ENCODE measurements around the gene CYP24A1.
"Not testable (repeated sequence)": the region's sequence is repeated elsewhere in the genome, so short reads cannot be mapped to it uniquely, and the experiment has no call there.

CYP24A1 gene

DNA sequence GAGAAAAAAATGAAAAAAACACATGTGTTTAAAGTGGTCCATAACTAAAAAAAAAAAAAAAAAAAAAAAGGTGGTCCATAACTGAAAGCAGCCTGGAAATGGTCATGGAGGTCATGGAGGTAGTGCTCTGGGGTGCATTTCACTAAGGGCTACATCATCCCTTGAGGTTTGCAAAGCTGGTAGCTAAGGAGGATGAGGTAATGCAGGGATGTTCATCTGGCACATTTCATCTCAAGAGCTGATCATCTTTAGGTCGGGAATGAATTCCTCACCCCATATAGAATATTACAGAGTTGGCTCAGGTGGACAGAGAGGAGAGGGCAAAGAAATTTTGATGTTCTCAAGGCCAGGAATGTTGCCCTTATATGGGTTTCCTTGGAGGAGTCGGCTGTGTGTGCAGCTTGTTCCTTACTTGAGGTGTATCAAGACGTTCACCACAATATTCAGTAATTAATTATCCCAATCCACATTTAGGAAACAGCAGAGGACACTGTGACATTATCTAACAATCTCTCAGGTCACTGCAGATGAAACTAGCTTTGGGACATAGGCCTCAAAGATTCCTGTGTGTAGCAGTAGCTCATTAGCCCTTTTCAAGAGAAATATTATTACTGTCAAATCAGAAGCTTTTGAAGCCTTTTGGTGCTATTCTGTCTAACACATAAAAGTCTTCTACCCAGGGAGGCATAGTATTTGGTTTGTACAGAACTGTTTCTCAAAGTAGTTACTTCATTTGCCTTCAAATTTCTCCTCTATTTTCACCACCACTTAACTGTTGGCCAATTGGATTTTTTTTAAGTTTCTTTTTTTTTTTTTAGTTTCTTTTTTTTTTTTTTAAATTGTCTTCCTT, 46.8 kb downstream of the CYP24A1 start:
- no peak overlapping the region for H3K4me3 ChIP-seq (ENCODE audit: insufficient read depth, low read depth, low read length, poor library complexity, severe bottlenecking)
- no peak for DNase-seq
- no peak overlapping the region for H3K27ac ChIP-seq (ENCODE audit: insufficient read depth, low read length, poor library complexity, severe bottlenecking)
- H3K9me3 ChIP-seq (ENCODE audit: control insufficient read depth, low read length) = no peaks in the 10 kb centered on the region
- H3K4me1 ChIP-seq (ENCODE audit: control insufficient read depth, insufficient read depth, low read length, poor library complexity, severe bottlenecking) = no peaks in the 10 kb centered on the region
- no peaks in the 10 kb centered on the region for H3K36me3 ChIP-seq (ENCODE audit: control insufficient read depth, insufficient read depth, low read length)
- H3K27me3 ChIP-seq (replicated peaks; ENCODE audit: control insufficient read depth, insufficient read depth, low read length, poor library complexity, severe bottlenecking) = no peaks in the 10 kb centered on the region

DNA sequence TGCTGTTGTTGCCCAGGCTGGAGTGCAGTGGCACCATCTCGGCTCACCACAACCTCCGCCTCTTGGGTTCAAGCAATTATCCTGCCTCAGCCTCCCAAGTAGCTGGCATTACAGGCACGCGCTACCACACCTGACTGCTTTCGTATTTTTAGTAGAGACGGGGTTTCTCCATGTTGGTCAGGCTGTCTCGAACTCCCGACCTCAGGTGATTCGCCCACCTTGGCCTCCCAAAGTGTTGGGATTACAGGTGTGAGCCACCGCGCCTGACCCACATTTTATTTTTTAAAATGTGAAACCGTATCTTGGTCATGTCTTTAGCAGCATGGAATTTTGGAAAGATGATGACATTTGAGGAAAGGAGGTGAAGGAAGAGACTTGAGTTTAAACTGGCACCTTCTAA, 47.5 kb downstream of the CYP24A1 start:
- H3K27ac ChIP-seq (ENCODE audit: insufficient read depth, low read length, poor library complexity, severe bottlenecking); H3K9me3 ChIP-seq (ENCODE audit: control insufficient read depth, low read length); H3K36me3 ChIP-seq (ENCODE audit: control insufficient read depth, insufficient read depth, low read length); DNase-seq; H3K4me1 ChIP-seq (ENCODE audit: control insufficient read depth, insufficient read depth, low read length, poor library complexity, severe bottlenecking); H3K27me3 ChIP-seq (replicated peaks; ENCODE audit: control insufficient read depth, insufficient read depth, low read length, poor library complexity, severe bottlenecking); H3K4me3 ChIP-seq (ENCODE audit: insufficient read depth, low read depth, low read length, poor library complexity, severe bottlenecking): not testable (repeated sequence)

DNA sequence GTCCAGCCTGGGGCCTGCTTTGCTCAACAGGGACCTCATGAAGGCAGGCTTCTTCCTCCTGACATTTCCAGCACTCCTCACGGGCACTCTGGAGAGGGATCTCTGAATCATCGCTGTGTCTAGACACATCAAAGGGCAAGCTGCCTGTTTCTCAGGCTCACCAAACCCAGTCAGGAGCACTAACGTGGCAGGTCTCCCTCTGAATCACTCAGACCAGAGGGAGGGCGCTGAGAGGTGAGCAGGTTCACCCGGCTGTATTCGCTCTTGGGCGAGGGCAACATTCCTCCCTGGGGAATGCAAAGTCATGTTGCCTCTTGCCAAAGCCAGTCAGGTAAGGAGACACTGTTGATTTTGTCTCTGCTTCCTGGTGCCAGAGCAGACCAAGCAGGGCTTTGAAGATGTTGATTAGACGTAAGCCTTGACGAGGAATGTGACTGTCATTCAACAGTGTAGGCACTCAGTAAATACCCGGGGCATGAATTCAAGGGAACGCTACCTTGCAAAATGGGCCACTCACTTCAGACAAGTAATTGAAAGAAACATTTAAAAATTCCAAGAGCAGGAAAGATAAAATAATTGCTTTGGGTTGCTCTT, 50.1 kb downstream of the CYP24A1 start:
- Histone ChIP-seq H3K27me3 (replicated peaks; ENCODE audit: control insufficient read depth, insufficient read depth, low read length, poor library complexity, severe bottlenecking) (no peaks in the 10 kb centered on the region), H3K27ac (ENCODE audit: insufficient read depth, low read length, poor library complexity, severe bottlenecking) (no peak overlapping the region), H3K4me3 (ENCODE audit: insufficient read depth, low read depth, low read length, poor library complexity, severe bottlenecking) (no peak overlapping the region), H3K36me3 (ENCODE audit: control insufficient read depth, insufficient read depth, low read length) (no peaks in the 10 kb centered on the region), H3K9me3 (ENCODE audit: control insufficient read depth, low read length) (no peaks in the 10 kb centered on the region), H3K4me1 (ENCODE audit: control insufficient read depth, insufficient read depth, low read length, poor library complexity, severe bottlenecking) (no peaks in the 10 kb centered on the region)
- no peak for DNase-seq

DNA sequence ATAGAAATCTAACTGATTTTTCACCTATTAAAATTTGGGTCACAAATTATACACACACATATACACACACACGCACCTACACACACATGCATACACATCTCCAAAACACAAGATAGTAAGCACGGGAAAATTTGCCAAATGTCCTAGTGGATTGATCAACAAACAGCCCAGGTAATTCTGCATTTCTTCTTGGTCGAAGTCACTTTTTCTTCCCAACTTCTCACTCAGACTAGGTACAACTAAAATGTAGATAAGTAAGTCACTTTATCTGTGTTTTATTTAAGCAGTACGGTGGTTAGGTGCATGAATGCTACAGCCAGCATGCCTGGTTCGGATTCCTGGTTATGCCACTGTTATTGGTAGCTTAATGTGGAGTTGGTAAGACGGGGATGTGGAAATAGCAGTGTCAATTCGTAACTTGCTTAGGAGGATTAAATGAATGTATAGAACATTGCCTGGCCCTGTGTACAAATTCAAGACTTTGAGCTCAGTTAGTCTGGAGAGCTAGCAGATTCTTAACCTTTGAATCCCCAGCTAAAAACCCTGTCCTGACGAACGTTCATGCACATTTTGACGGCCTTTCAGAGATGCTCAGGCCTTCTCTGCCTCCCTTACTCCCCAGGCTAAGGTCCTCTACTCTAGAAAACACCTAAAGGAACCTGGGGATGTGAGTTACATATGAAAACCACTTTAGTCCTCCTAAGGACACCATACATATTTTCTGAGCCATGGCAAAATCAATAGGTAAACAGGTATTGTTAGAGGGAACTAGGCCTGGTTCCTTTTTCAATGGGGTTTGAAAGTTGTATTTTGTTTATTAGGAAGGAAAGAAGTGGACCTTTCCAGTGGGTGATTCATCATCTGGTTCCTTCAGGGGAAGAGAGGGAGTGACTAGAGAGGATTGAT, 50.9 kb downstream of the CYP24A1 start:
- Histone ChIP-seq H3K4me1 (ENCODE audit: control insufficient read depth, insufficient read depth, low read length, poor library complexity, severe bottlenecking) (no peaks in the 10 kb centered on the region), H3K4me3 (ENCODE audit: insufficient read depth, low read depth, low read length, poor library complexity, severe bottlenecking) (no peak overlapping the region), H3K36me3 (ENCODE audit: control insufficient read depth, insufficient read depth, low read length) (no peaks in the 10 kb centered on the region), H3K9me3 (ENCODE audit: control insufficient read depth, low read length) (no peaks in the 10 kb centered on the region), H3K27me3 (replicated peaks; ENCODE audit: control insufficient read depth, insufficient read depth, low read length, poor library complexity, severe bottlenecking) (no peaks in the 10 kb centered on the region), H3K27ac (ENCODE audit: insufficient read depth, low read length, poor library complexity, severe bottlenecking) (no peak overlapping the region)
- no peak for DNase-seq

DNA sequence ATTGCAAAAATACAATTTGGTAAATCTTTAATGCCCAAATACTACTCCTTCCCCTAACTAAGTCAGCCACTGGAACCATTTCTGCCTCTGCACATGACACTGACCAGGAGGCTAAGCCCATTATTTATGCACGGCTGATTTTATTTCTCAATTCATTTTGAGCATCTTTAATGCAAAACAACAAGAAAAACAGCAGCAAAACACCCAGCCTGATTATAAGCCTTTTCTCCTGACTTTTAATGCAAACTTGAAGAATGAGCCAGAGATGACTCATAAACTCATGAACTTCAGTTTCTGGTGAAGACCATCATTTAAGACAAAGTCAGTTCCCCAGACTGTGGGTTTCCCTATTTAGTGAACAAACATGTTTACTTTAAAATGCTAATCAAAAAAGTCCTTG, 51.6 kb downstream of the CYP24A1 start:
- H3K27ac ChIP-seq (ENCODE audit: insufficient read depth, low read length, poor library complexity, severe bottlenecking) = no peak overlapping the region
- DNase-seq = no peak
- H3K4me3 ChIP-seq (ENCODE audit: insufficient read depth, low read depth, low read length, poor library complexity, severe bottlenecking) = no peak overlapping the region
- no peaks in the 10 kb centered on the region for H3K9me3 ChIP-seq (ENCODE audit: control insufficient read depth, low read length)
- no peaks in the 10 kb centered on the region for H3K27me3 ChIP-seq (replicated peaks; ENCODE audit: control insufficient read depth, insufficient read depth, low read length, poor library complexity, severe bottlenecking)
- H3K4me1 ChIP-seq (ENCODE audit: control insufficient read depth, insufficient read depth, low read length, poor library complexity, severe bottlenecking) = no peaks in the 10 kb centered on the region
- no peaks in the 10 kb centered on the region for H3K36me3 ChIP-seq (ENCODE audit: control insufficient read depth, insufficient read depth, low read length)

DNA sequence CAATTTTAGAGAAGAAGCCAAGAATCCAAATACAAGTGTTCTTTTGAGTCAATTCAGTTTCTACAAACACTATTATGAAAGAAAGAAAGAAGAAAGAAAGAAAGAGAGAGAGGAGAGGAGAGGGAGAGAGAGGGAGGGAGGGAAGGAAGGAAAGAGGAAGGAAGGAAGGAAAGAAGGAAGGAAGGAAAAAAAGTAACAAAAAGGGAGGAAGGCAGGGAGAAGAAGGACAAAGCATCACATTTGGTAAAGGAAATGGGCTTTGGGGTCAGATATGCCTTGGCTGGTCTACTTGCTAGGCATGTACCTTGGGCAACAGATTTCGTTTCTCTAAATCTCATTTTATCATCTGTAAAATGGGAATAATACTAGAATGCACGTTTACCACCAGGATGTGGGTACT, 54.0 kb downstream of the CYP24A1 start:
- Histone ChIP-seq H3K4me3 (ENCODE audit: insufficient read depth, low read depth, low read length, poor library complexity, severe bottlenecking) (no peak overlapping the region), H3K4me1 (ENCODE audit: control insufficient read depth, insufficient read depth, low read length, poor library complexity, severe bottlenecking) (no peaks in the 10 kb centered on the region), H3K9me3 (ENCODE audit: control insufficient read depth, low read length) (no peaks in the 10 kb centered on the region), H3K27me3 (replicated peaks; ENCODE audit: control insufficient read depth, insufficient read depth, low read length, poor library complexity, severe bottlenecking) (no peaks in the 10 kb centered on the region), H3K36me3 (ENCODE audit: control insufficient read depth, insufficient read depth, low read length) (no peaks in the 10 kb centered on the region), H3K27ac (ENCODE audit: insufficient read depth, low read length, poor library complexity, severe bottlenecking) (no peak overlapping the region)
- DNase-seq = no peak

DNA sequence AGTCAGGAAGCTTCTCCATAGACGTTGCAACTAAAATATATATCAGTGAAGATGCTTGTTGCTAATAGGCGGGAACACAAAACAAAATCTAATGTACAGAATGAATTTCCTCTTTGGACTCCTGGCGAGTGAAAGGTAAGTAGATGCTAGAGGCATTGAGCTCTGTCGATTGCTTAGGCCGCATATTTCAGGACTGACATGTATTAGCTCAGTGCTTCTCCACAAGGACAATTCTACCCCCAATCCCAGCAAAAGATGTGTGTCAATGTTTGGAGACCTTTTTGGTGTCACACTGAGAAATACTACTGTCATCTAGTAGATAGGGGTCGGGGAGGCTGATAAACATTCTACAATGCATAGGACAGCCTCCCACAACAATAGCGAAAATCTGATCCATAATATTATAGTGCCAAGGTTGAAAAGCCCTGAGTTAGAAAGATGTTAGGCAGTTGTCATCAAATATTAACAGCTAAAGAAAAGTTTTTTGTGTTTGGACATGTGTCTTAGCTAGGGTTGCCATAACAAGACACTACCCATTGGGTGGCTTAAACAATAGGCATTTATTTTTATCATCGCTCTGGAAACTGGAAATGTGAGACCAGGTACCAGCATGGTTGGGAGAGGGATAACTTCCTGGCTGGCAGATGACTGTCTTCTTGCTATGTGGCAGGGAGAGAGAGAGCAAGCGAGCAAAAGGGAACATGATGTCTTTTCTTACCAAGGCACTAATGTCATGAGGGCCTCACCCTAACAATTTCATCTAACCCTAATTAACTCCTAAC, 55.4 kb downstream of the CYP24A1 start:
- Histone ChIP-seq H3K36me3 (ENCODE audit: control insufficient read depth, insufficient read depth, low read length) (no peaks in the 10 kb centered on the region), H3K4me3 (ENCODE audit: insufficient read depth, low read depth, low read length, poor library complexity, severe bottlenecking) (no peak overlapping the region), H3K27me3 (replicated peaks; ENCODE audit: control insufficient read depth, insufficient read depth, low read length, poor library complexity, severe bottlenecking) (no peaks in the 10 kb centered on the region), H3K27ac (ENCODE audit: insufficient read depth, low read length, poor library complexity, severe bottlenecking) (no peak overlapping the region), H3K9me3 (ENCODE audit: control insufficient read depth, low read length) (no peaks in the 10 kb centered on the region), H3K4me1 (ENCODE audit: control insufficient read depth, insufficient read depth, low read length, poor library complexity, severe bottlenecking) (no peaks in the 10 kb centered on the region)
- no peak for DNase-seq

DNA sequence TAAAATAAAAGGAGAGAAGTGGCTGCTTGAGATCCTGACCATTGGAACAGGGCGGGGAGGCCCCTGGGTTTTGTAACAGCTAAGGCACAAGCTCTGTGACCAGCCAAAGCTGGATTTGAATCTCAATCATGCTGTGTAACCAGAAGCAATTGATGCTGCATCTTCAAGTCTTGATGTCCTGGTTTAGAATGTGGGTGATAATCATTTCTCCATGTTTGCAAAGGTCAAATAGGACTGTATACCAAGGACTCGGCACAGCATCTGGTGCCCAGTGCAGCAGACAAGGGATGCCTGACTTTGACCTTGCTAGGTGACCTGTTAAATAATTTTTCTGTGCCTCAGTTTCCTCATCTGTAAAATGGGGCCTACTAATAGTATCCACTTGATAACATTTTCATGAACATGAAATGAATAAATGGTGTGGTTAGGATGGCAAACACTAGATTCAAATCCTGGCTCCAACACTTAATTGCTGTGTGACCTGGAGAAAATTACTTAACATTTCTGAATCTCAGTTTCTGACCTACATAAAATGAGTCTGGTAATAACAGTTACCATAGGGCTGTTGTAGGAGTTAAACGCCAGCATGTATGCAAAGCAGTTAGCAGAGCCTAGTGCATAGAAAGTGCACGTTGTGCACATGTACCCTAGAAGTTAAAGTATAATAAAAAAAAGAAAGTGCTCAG, 57.1 kb downstream of the CYP24A1 start:
- no peaks in the 10 kb centered on the region for H3K27me3 ChIP-seq (replicated peaks; ENCODE audit: control insufficient read depth, insufficient read depth, low read length, poor library complexity, severe bottlenecking)
- H3K4me3 ChIP-seq (ENCODE audit: insufficient read depth, low read depth, low read length, poor library complexity, severe bottlenecking) = no peak overlapping the region
- H3K36me3 ChIP-seq (ENCODE audit: control insufficient read depth, insufficient read depth, low read length) = no peaks in the 10 kb centered on the region
- no peaks in the 10 kb centered on the region for H3K9me3 ChIP-seq (ENCODE audit: control insufficient read depth, low read length)
- H3K4me1 ChIP-seq (ENCODE audit: control insufficient read depth, insufficient read depth, low read length, poor library complexity, severe bottlenecking) = no peaks in the 10 kb centered on the region
- no peak overlapping the region for H3K27ac ChIP-seq (ENCODE audit: insufficient read depth, low read length, poor library complexity, severe bottlenecking)
- DNase-seq = no peak

DNA sequence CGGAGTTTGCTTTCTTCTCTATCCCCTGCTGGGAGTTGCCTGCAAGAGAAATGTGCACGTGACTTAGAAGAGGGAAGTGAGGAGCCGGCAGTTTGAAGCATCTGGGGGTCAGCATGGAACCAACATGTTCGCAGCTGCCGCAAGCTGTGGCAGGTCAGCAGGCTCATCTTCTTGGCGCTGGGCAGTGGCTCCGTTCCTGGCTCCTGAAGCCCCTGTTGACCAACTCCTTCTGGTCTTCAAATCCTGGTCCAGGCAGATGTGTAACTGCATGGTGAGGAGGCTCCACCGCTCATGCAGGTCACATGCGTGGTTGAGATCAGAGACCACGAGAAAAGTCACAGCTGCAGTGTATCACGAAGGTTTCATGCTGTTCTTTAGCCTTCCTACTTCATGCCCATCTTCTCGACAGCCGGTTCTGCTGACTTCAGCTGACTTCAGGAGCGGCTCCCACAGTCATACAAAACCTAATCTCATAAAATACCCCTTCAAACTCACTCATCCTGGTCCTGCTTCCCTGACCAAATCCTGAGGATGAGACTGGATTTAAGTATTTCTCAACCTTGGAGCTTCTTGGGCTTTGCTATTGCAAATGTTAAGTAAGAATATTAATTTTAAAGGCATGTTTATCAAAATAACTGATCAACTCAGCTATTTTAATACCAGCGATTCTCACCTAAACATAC, 58.5 kb downstream of the CYP24A1 start:
- Histone ChIP-seq H3K27me3 (replicated peaks; ENCODE audit: control insufficient read depth, insufficient read depth, low read length, poor library complexity, severe bottlenecking) (no peaks in the 10 kb centered on the region), H3K27ac (ENCODE audit: insufficient read depth, low read length, poor library complexity, severe bottlenecking) (no peak overlapping the region), H3K4me1 (ENCODE audit: control insufficient read depth, insufficient read depth, low read length, poor library complexity, severe bottlenecking) (no peaks in the 10 kb centered on the region), H3K36me3 (ENCODE audit: control insufficient read depth, insufficient read depth, low read length) (no peaks in the 10 kb centered on the region), H3K4me3 (ENCODE audit: insufficient read depth, low read depth, low read length, poor library complexity, severe bottlenecking) (no peak overlapping the region), H3K9me3 (ENCODE audit: control insufficient read depth, low read length) (no peaks in the 10 kb centered on the region)
- DNase-seq = no peak
